IPS-18a (cell line): ENCODE measurements around the gene KCTD3.

Experiments used
- H3K27ac ChIP-seq: one replicate; pipeline ENCODE4 v1.5.1; 2013; ENCODE audit warnings: low read length
- H3K27me3 ChIP-seq: one replicate; pipeline ENCODE4 v1.6.1; 2013; ENCODE audit warnings: mild to moderate bottlenecking, low read length; ENCODE audit not compliant: control insufficient read depth, insufficient read depth
- H3K36me3 ChIP-seq: one replicate; pipeline ENCODE4 v1.6.1; 2013; ENCODE audit warnings: low read depth, low read length; ENCODE audit not compliant: control insufficient read depth
- H3K4me1 ChIP-seq: one replicate; pipeline ENCODE4 v1.6.1; 2013; ENCODE audit warnings: low read depth, low read length; ENCODE audit not compliant: control insufficient read depth
- H3K4me3 ChIP-seq: one replicate; pipeline ENCODE4 v1.5.1; 2013; ENCODE audit warnings: low read length
- H3K9ac ChIP-seq: one replicate; pipeline ENCODE4 v1.6.1; 2013; ENCODE audit warnings: mild to moderate bottlenecking, low read length, moderate library complexity
- H3K9me3 ChIP-seq: one replicate; pipeline ENCODE4 v1.6.1; 2013; ENCODE audit warnings: low read depth, low read length; ENCODE audit not compliant: control insufficient read depth

Gene KCTD3

GRCh38 chr1:215608646-215609045, 41.5 kb downstream of the KCTD3 start:
- H3K36me3 ChIP-seq: peaks cover 60% of the 10 kb centered on the region

GRCh38 chr1:215612391-215612790, 45.3 kb downstream of the KCTD3 start:
- peaks cover 3% of the 10 kb centered on the region for H3K4me1 ChIP-seq
- H3K27me3 ChIP-seq: no peaks in the 10 kb centered on the region
- no peak overlapping the region for H3K9ac ChIP-seq
- H3K4me3 ChIP-seq: no peak overlapping the region
- no peaks in the 10 kb centered on the region for H3K9me3 ChIP-seq
- H3K36me3 ChIP-seq: peaks cover 47% of the 10 kb centered on the region
- no peak overlapping the region for H3K27ac ChIP-seq

More at GRCh38 chr1:215608646-215609045, 41.5 kb downstream of the KCTD3 start:
- Histone ChIP-seq H3K4me3 (no peak overlapping the region), H3K9ac (no peak overlapping the region), H3K27ac (no peak overlapping the region), H3K9me3 (no peaks in the 10 kb centered on the region), H3K27me3 (no peaks in the 10 kb centered on the region), H3K4me1 (peaks cover 4% of the 10 kb centered on the region)

DNA sequence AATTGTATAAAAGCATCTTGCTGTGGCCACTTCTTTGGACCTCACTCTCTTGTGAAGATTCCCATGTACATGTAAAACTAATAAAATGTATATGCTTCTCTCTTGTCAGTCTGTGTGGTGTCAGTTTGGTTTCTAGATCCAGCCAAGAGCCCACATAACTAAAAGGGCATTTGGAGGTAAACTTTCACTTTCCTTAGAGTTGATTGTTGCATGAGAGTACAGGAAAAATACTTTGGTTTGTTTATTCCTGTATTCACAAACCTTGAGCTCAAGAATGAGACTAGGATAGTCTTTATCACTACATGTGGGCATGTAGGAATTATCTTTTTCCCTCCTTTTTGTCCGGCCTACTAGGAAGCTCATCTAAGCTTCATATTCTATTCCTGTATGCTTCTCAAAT, 50.9 kb downstream of the KCTD3 start:
- Histone ChIP-seq H3K9ac (no peak overlapping the region), H3K27me3 (no peaks in the 10 kb centered on the region), H3K4me1 (peaks cover 3% of the 10 kb centered on the region), H3K9me3 (no peaks in the 10 kb centered on the region), H3K27ac (no peak overlapping the region), H3K36me3 (peaks cover 44% of the 10 kb centered on the region), H3K4me3 (no peak overlapping the region)

DNA sequence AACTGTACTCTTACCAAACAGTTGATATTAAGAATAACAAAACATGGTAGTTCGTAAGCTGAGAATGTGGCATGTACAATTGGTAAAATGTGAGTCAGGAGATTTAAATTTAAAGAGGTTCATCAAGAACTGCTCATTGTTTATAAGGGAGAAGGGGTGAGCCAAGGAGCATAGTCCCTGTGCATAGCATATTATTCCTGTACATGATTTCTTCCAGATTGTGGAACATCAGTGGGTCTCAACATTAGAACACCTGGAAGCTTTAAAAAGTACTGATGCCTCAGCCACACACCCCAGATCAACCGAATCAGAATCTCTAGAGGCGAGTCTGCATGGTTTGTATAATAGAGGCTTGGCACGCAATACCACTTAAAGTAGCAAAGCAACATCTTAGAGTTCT, 56.1 kb downstream of the KCTD3 start:
- H3K36me3 ChIP-seq: peaks cover 35% of the 10 kb centered on the region
- H3K27me3 ChIP-seq: no peaks in the 10 kb centered on the region
- no peak overlapping the region for H3K9ac ChIP-seq
- no peak overlapping the region for H3K4me3 ChIP-seq
- H3K27ac ChIP-seq: no peak overlapping the region
- H3K9me3 ChIP-seq: no peaks in the 10 kb centered on the region
- no peaks in the 10 kb centered on the region for H3K4me1 ChIP-seq

- H3K27me3 ChIP-seq: no peaks in the 10 kb centered on the region
- H3K4me1 ChIP-seq: peaks cover under 1% of the 10 kb centered on the region
- peaks cover 14% of the 10 kb centered on the region for H3K36me3 ChIP-seq
- H3K9ac ChIP-seq: no peak overlapping the region
- H3K27ac ChIP-seq: no peak overlapping the region
- H3K4me3 ChIP-seq: no peak overlapping the region
- H3K9me3 ChIP-seq: no peaks in the 10 kb centered on the region
These were observed 58.8 kb downstream of the KCTD3 start for GRCh38 chr1:215625949-215626348.

- H3K9me3 ChIP-seq: no peaks in the 10 kb centered on the region
- H3K27me3 ChIP-seq: no peaks in the 10 kb centered on the region
- H3K4me3 ChIP-seq: no peak overlapping the region
- H3K4me1 ChIP-seq: peaks cover 7% of the 10 kb centered on the region
- no peak overlapping the region for H3K27ac ChIP-seq
- H3K9ac ChIP-seq: no peak overlapping the region
- H3K36me3 ChIP-seq: no peaks in the 10 kb centered on the region
These were observed 63.9 kb downstream of the KCTD3 start for GRCh38 chr1:215631040-215631439.

DNA sequence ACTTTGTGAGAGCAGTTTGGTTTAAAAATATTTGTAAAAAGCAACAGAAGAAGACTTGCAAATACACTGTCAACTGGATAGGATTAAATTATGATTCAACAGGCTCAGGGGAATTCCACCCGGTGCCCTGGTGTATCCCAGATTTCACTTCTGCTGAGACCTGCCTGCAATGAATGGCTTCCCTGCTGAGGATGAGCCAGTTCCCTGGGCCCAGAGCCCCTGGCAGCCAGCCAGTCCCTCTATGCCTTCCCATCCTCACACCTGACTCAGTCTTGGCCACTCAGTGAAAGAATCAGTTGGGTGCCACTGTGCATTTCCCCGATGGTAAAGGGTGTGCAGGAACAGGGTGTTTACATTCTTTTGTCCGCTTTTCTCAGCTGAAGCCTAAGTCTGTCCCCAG, 64.4 kb downstream of the KCTD3 start:
- H3K27ac ChIP-seq: no peak overlapping the region
- H3K27me3 ChIP-seq: no peaks in the 10 kb centered on the region
- H3K4me1 ChIP-seq: peaks cover 12% of the 10 kb centered on the region
- H3K9ac ChIP-seq: no peak overlapping the region
- no peaks in the 10 kb centered on the region for H3K36me3 ChIP-seq
- H3K9me3 ChIP-seq: no peaks in the 10 kb centered on the region
- no peak overlapping the region for H3K4me3 ChIP-seq

DNA sequence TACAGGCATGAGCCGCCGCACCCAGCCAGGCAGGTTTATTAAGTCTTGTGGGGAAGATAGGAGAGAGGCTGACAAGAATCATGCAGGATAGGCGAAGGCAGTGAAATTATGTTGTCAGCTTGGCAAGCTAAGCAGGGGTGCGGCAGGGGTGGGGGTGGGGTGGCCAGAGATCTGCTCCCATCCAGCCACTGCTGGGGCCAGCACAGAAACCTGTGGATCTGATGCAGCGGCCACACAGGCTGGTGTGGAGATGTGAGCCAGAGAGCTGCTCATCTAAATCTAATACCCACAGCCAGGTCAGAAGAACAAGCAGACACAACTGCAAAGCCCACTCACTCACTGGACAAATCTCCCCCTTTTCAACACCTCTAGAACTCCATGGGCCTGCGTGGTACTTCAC, 68.7 kb downstream of the KCTD3 start:
- Histone ChIP-seq H3K4me1 (peaks cover 21% of the 10 kb centered on the region), H3K4me3 (no peak overlapping the region), H3K36me3 (no peaks in the 10 kb centered on the region), H3K27me3 (no peaks in the 10 kb centered on the region), H3K9ac (no peak overlapping the region), H3K27ac (no peak overlapping the region), H3K9me3 (no peaks in the 10 kb centered on the region)

GRCh38 chr1:215636258-215636965, 69.3 kb downstream of the KCTD3 start:
- Histone ChIP-seq H3K9me3 (no peaks in the 10 kb centered on the region), H3K4me3 (no peak overlapping the region), H3K27ac (no peak overlapping the region), H3K36me3 (no peaks in the 10 kb centered on the region), H3K27me3 (no peaks in the 10 kb centered on the region), H3K4me1 (peaks cover 16% of the 10 kb centered on the region), H3K9ac (no peak overlapping the region)

DNA sequence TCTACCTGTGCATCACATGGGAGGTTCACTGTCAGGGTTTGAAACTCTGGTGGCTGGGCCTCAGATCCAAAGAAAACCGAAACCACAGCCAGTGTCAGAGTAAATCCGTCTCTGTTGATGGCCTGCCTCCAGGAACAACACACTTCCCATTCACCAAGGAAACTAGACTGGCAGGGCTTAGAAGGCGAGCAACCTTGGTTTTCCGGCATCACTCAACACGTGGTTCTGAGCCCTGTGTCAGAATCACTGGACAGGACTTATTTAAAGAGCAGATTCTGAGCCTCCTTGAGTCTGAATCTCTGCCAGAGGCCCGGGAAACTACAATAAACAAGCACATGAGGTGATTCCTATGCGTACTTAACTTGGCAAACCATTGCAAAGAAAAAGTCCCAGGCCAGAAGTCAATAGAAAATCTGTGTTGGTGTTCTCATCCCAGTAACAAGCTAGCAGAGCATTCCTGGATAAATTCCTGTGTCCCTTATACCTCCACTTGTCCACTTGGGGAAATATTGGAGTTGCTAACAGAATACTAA, 70.0 kb downstream of the KCTD3 start:
- Histone ChIP-seq H3K4me1 (peaks cover 13% of the 10 kb centered on the region), H3K27me3 (no peaks in the 10 kb centered on the region), H3K9ac (no peak overlapping the region), H3K4me3 (no peak overlapping the region), H3K36me3 (no peaks in the 10 kb centered on the region), H3K9me3 (no peaks in the 10 kb centered on the region), H3K27ac (no peak overlapping the region)

- H3K27me3 ChIP-seq: no peaks in the 10 kb centered on the region
- no peak overlapping the region for H3K27ac ChIP-seq
- no peaks in the 10 kb centered on the region for H3K36me3 ChIP-seq
- H3K4me1 ChIP-seq: peaks cover 13% of the 10 kb centered on the region
- H3K9me3 ChIP-seq: no peaks in the 10 kb centered on the region
- H3K9ac ChIP-seq: no peak overlapping the region
- no peak overlapping the region for H3K4me3 ChIP-seq
These were observed 73.5 kb downstream of the KCTD3 start for GRCh38 chr1:215640429-215641148.
